ENCODE measurements around the gene TNFRSF11A.

TNFRSF11A gene

DNA sequence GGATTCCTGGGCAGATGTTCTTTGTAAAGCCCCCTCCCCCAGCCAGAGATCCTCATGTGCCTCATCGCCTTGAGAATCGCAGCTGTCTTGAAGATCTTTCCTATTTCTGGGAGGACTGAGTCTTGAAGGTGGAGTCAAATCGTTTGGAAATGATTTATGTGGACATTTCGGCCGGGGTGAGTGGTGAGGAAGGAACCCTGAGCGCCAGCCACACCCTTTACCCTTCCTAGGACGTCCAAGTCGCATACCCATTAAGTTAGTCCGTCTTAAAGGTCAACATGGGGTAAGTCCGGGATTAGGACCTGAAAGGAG, 112.9 kb downstream of the TNFRSF11A start:
- Mint-ChIP-seq H3K9me3 (no peaks in the 10 kb centered on the region), H3K27ac (no peak overlapping the region), H3K4me1 (ENCODE audit: low read depth) (no peaks in the 10 kb centered on the region), H3K4me3 (no peak overlapping the region), H3K27me3 (ENCODE audit: low read depth) (peaks cover 10% of the 10 kb centered on the region), H3K36me3 (ENCODE audit: low read depth) (no peaks in the 10 kb centered on the region)
- DNase-seq (ENCODE audit: low spot score): no peak

DNA sequence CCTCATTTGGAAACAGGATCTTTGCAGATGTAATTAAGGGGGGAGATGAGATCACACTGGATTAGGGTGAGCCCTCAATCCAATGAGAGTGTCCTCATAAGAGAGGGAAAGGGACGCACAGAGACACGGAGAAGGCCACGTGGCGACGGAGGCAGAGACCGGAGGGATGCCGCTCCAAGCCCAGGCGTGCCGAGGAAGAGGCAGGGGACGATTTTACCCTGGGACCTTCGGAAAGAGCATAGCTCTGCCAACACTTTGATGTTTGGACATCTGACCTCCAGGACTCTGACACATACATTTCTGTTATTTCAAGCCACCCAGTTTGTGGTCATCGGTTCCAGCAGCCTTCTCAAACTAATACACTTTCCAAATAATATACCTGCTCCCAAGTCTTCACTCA, 113.3 kb downstream of the TNFRSF11A start:
- no peaks in the 10 kb centered on the region for H3K9me3 Mint-ChIP-seq
- peaks cover 10% of the 10 kb centered on the region for H3K27me3 Mint-ChIP-seq (ENCODE audit: low read depth)
- no peaks in the 10 kb centered on the region for H3K4me1 Mint-ChIP-seq (ENCODE audit: low read depth)
- H3K27ac Mint-ChIP-seq: no peak overlapping the region
- H3K36me3 Mint-ChIP-seq (ENCODE audit: low read depth): no peaks in the 10 kb centered on the region
- no peak overlapping the region for H3K4me3 Mint-ChIP-seq
- DNase-seq (ENCODE audit: low spot score): no peak

DNA sequence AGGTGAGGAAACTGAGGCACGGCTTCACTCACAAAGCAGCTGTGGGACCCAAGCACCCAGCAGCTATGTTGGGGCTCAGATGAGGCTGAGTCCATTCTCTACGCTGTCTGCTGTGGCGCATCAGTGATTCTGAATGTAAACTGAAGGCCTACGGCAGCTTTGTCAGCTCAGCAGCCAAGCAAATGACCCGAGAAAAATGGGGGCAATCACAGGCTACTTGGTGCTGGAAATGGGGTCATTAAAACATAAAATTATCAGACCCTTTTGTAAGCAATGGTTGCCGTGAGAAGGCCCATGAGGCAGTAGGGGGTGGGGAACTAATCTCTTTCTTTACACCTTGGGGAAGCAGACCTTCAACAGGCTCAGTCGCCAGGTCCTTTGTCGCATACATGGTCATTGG, 113.8 kb downstream of the TNFRSF11A start:
- Mint-ChIP-seq H3K9me3 (no peaks in the 10 kb centered on the region), H3K4me3 (no peak overlapping the region), H3K4me1 (ENCODE audit: low read depth) (no peaks in the 10 kb centered on the region), H3K27ac (no peak overlapping the region), H3K36me3 (ENCODE audit: low read depth) (no peaks in the 10 kb centered on the region), H3K27me3 (ENCODE audit: low read depth) (peaks cover 10% of the 10 kb centered on the region)
- DNase-seq (ENCODE audit: low spot score): no peak

Data from T-helper 2 cell treated with Interferon-gamma antibody and Interleukin-4, amounts not matched to agents 5 μg/mL and 100 μg/mL, for 36 hours (primary cell).